NT2/D1 (cell line): ENCODE measurements around the gene PPM1H.

Source experiments
- SUZ12 ChIP-seq: IDR thresholded peaks from 2 replicates; pipeline ENCODE4 v1.6.1; 2011; ENCODE audit not compliant: insufficient read length, insufficient read depth; ENCODE audit errors: extremely low read depth
- YY1 ChIP-seq: IDR thresholded peaks from 2 replicates; pipeline ENCODE4 v1.6.1; 2011; ENCODE audit not compliant: insufficient read length, insufficient read depth
- ZNF274 ChIP-seq: IDR thresholded peaks from 2 replicates; pipeline ENCODE4 v1.6.1; 2011; ENCODE audit warnings: mild to moderate bottlenecking, low read depth, low read length

DNA sequence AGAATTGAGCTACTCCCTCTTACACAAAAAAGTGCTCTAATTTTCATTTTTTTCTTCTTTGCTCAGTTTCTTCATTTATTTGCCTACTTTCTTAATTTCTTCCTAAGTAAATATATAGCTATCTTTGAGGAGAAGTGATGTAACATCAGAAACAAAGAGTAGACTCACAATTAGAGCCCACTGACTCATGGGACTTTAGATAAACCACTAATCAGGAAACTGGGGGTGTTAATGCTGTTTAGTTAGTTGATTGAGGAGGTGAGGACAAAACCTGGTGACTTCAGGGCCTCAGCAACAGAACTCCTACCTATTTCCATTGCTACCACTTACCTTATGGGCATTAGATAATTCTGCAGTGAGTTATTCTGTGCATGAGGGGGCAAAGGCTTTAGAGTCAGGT is 316.6 kb downstream of the PPM1H start:
- TF ChIP-seq YY1 = no peak
- TF ChIP-seq ZNF274 = no peak
- TF ChIP-seq SUZ12 = no peak
